Glutamatergic neuron (in vitro differentiated cells): ENCODE data around the gene GLA. TPM values are rescaled to one million over a fixed set of nuclear protein-coding genes. Genes with fewer than 3 reads are reported as not detected.

ENCODE experiments used
- DNase-seq: peaks from one replicate; pipeline ENCODE4 v3.0.0; 2022
- H3K27ac Mint-ChIP-seq: one replicate; pipeline ENCODE4 v1.8.0; 2020; ENCODE audit warnings: mild to moderate bottlenecking, mixed read lengths, inconsistent platforms; ENCODE audit not compliant: unreplicated experiment
- H3K27me3 Mint-ChIP-seq: one replicate; pipeline ENCODE4 v1.8.0; 2020; ENCODE audit warnings: mild to moderate bottlenecking, moderate library complexity, mixed read lengths, inconsistent platforms; ENCODE audit not compliant: unreplicated experiment
- H3K36me3 Mint-ChIP-seq: one replicate; pipeline ENCODE4 v1.8.0; 2020; ENCODE audit warnings: mild to moderate bottlenecking, mixed read lengths, inconsistent platforms; ENCODE audit not compliant: unreplicated experiment
- H3K4me1 Mint-ChIP-seq: one replicate; pipeline ENCODE4 v1.8.0; 2020; ENCODE audit warnings: mild to moderate bottlenecking, low read depth, mixed read lengths, inconsistent platforms; ENCODE audit not compliant: unreplicated experiment
- H3K4me3 Mint-ChIP-seq: one replicate; pipeline ENCODE4 v1.8.0; 2020; ENCODE audit warnings: mild to moderate bottlenecking, mixed read lengths, inconsistent platforms; ENCODE audit not compliant: unreplicated experiment
- H3K9me3 Mint-ChIP-seq: one replicate; pipeline ENCODE4 v1.8.0; 2020; ENCODE audit warnings: mild to moderate bottlenecking, moderate library complexity, mixed read lengths, inconsistent platforms; ENCODE audit not compliant: unreplicated experiment
- CTCF ChIP-seq: fragments of 200-600 bp; sonication (generic); IDR thresholded peaks from one replicate; pipeline ENCODE4 v1.5.0; 2021; ENCODE audit not compliant: partially characterized antibody, unreplicated experiment
- total RNA-seq: library from RNA; stranded (reverse); fragmentation: NEBNext Ultra II Directional; extraction: Animal tissue kit (Norgen Biotek cat#: 25700); gene quantifications from one replicate; pipeline ENCODE4 v1.2.1, GENCODE V29; 2021; ENCODE audit not compliant: unreplicated experiment

Gene GLA
- total RNA-seq, 1 donor from 2014 or later, result 29.4 TPM

- peak; percentile 77 for DNase-seq
- H3K27ac Mint-ChIP-seq, result peak overlapping the region; percentile 96
- H3K4me3 Mint-ChIP-seq, result peak overlapping the region; percentile 91
- H3K9me3 Mint-ChIP-seq, result peaks cover 3% of the 10 kb centered on the region
- peaks cover 1% of the 10 kb centered on the region for H3K27me3 Mint-ChIP-seq
- peaks cover 5% of the 10 kb centered on the region for H3K4me1 Mint-ChIP-seq
- no peak for TF ChIP-seq CTCF
- no peaks in the 10 kb centered on the region for H3K36me3 Mint-ChIP-seq
Measured at GRCh38 chrX:101417981-101418841, 10.5 kb upstream of the GLA start.

- peaks cover 5% of the 10 kb centered on the region for H3K4me1 Mint-ChIP-seq
- no peak for DNase-seq
- no peak for TF ChIP-seq CTCF
- H3K9me3 Mint-ChIP-seq, result peaks cover 2% of the 10 kb centered on the region
- H3K27me3 Mint-ChIP-seq, result peaks cover 4% of the 10 kb centered on the region
- H3K36me3 Mint-ChIP-seq, result no peaks in the 10 kb centered on the region
- peak overlapping the region; percentile 91 for H3K4me3 Mint-ChIP-seq
- peak overlapping the region; percentile 96 for H3K27ac Mint-ChIP-seq
Measured at GRCh38 chrX:101417190-101417589, 9.5 kb upstream of the GLA start.

- DNase-seq, result no peak
- peak overlapping the region; percentile 12 for H3K27ac Mint-ChIP-seq
- H3K27me3 Mint-ChIP-seq, result peaks cover 4% of the 10 kb centered on the region
- H3K4me1 Mint-ChIP-seq, result peaks cover 5% of the 10 kb centered on the region
- peaks cover 2% of the 10 kb centered on the region for H3K9me3 Mint-ChIP-seq
- no peak for TF ChIP-seq CTCF
- no peaks in the 10 kb centered on the region for H3K36me3 Mint-ChIP-seq
- H3K4me3 Mint-ChIP-seq, result no peak overlapping the region
Measured at GRCh38 chrX:101416691-101417090, 9.0 kb upstream of the GLA start.

GRCh38 chrX:101415180-101416145 lies 7.7 kb upstream of the GLA start:
- Mint-ChIP-seq H3K36me3 (no peaks in the 10 kb centered on the region), H3K27me3 (peaks cover 4% of the 10 kb centered on the region), H3K27ac (no peak overlapping the region), H3K9me3 (peaks cover 2% of the 10 kb centered on the region), H3K4me1 (peaks cover 9% of the 10 kb centered on the region), H3K4me3 (peak overlapping the region; percentile 38)
- DNase-seq, result no peak
- TF ChIP-seq CTCF, result peak; percentile 66
